HG03558 (cell line): ENCODE measurements around the gene DCST2.

ENCODE experiments used
- ATAC-seq: cut with Tn5 transposase; IDR thresholded peaks from one replicate; pipeline ENCODE4 v1.9.1; 2021; ENCODE audit warnings: moderate number of reproducible peaks; ENCODE audit not compliant: unreplicated experiment; ENCODE audit errors: extremely low read depth

DCST2 gene

DNA sequence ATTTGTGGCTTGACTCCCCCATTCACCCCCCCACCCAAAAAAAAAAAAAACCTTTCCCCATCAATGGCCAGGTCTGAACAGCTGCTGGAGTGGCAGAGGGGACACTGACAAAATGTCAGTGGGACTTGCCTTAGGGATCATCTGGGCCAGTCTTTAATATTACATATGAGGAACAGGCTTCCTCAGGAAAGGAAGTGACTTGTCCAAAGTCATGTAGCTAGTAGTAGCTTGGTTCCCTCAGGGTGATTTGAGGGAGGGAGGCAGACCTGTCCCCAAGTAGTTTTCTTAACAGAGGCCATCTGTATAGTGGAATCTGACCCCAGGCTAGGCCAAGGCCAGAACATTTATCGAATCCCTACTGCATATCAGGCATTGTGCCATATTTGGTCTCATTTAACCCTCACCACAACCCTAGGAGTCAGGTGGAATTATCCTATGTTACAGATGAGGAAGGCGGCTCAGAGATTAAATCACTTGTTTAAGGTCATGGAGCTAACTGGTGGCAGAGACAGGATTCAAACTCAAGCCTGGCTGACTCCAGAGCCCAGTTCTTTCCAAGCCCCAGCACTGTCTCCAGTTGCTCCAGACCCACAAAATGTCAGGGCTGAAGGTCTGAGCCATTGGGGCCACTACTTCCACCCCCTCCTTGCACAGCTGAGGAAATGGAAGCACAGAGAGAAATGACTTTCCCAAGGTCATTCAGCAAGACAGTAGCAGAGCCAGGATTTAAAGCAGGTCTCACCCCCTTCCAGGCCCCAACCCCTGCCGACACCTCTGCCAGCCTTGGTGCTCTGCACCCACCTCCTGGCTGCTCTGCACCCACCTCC, 20.6 kb downstream of the DCST2 start:
- ATAC-seq: no peak

DNA sequence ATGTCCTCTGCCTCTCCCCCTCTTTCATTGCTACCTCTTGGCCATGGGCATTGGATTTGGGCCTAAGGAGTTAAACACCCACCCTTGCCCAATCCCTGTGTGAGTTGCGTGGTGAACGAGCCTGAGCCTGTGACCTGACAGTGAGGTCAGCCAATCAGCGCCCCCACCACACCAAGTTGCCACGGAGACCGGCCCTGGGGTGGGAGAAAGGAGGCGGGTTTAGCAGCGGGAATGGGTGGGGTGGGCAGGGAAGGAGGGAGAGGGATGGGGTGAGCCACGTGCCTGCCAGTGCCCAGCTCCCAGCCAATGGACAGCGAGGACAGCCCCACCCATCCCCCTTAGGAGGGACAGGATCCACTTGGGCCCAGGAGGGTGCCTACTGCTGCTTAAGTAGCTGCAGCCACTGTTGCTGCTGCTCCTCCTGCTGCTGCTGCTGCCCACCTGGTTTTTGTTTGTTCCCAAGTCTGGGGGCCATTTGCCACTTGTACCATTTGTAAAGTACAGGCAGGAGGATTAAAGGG, 21.5 kb downstream of the DCST2 start:
- no peak for ATAC-seq

- ATAC-seq: no peak
Observed at GRCh38 chr1:155011437-155012025, 22.1 kb downstream of the DCST2 start.

DNA sequence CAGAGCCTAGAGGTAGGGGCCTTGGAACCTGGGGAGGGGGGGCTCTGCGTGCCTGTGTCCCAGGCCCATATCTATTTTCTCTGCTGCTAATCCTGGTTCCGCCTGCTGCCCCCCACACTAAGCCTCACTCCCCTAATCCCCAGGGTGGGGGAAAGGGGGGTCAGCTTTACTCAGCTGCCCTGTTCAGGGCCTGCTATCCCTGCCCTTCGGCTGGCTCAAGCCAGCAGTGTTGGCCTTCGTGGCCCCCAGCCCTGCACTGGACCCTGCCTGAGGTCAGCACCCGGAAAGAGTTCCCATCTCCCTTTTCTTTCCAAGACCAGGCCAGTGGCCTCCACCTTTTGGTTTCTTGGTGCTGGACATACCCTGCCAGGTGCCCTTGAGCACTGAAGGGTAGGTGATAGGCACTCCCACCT, 22.6 kb downstream of the DCST2 start:
- ATAC-seq: no peak

GRCh38 chr1:155010211-155010918, 23.2 kb downstream of the DCST2 start:
- no peak for ATAC-seq

DNA sequence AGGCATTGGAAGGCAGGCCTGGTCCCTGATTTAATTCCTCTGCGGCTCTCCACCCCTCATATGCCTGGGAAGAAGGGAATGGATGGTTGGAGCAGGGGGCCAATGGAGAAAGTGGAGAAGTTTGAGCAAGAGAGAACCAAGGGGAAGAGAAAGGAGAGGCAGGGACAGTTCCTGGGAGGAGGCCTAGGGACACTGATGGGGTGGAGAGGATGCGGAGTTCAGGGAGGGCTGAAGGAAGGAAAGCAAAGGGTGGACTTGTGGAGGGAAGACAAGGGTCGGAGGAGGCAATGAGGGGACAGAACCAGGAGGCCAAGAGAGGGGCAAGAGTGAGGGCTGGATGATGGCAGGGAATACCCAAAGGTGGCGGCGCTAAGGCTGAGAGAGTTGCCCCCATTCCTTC, 23.8 kb downstream of the DCST2 start:
- no peak for ATAC-seq

DNA sequence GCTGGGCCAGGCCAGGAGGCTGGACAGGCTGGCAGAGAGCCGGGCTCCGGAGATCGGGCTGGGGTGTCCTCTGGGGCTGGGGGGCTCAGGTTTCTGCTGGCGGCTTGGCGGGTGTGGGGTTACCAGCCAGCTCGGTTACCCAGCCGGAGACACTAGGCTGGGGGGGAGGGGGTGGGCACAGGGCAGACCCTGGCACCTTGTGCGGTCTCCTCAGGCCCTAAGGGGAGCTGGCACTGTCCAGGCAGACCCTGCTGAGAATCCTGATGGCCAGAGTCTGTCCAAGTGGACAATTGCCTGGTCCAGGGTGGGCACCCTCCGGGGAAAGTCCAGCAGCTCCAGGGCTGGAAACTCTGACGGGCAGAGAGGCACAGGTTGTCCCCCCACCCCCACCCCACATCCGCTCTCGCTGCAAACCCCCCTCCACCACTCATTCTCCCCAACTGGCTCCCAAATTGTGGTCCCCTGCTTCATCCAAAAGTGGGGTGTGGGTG, 24.3 kb downstream of the DCST2 start:
- no peak for ATAC-seq

DNA sequence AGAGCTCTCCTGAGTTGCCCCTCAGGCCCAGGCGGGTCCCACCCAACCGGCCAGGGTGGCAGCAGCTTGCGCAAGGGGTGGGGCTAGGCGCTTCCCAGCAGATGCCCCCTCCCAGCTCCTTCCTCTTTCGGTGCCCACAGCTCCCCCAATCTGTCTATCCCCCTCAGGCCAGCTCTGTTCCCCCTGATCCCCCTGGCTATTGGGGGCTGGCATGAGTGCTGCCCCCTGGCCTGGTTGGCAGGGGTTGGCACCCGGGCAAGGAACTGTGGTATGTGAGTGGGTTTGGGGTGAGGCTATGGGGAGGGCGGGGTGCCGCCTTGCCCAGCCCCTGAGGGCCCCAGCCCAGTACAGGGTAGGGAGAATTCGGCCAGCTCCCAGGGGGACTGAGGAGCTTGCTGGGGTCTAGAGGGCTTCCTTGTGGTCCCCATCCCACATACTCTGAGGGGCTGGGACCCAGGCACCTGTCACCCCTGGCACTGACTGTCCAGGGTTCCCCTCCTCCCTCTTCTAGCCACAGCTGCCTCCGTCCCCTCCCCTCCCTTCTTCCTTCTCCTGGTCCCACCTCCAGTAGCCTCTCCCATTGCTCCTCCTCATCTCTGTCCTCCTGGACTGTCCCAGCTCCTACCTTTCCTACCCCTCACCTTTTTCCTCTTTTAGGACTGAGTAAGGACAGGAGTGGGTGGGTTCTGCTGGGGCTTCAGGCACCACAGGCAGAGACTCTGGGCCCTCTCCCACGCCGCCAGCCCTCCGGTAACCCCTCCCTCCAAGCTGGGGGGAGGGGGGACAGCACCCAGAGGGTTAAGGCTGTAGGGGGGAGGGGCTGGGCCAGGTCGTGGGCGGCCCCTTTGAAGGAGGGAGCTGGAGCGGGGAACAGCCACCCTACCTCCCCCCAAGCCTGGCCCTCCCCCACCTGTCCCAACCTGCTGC, 25.3 kb downstream of the DCST2 start:
- no peak for ATAC-seq

- ATAC-seq: no peak
Observed at GRCh38 chr1:155007251-155007828, 26.2 kb downstream of the DCST2 start.

- ATAC-seq: no peak
Observed at GRCh38 chr1:155006601-155007101, 26.9 kb downstream of the DCST2 start.

DNA sequence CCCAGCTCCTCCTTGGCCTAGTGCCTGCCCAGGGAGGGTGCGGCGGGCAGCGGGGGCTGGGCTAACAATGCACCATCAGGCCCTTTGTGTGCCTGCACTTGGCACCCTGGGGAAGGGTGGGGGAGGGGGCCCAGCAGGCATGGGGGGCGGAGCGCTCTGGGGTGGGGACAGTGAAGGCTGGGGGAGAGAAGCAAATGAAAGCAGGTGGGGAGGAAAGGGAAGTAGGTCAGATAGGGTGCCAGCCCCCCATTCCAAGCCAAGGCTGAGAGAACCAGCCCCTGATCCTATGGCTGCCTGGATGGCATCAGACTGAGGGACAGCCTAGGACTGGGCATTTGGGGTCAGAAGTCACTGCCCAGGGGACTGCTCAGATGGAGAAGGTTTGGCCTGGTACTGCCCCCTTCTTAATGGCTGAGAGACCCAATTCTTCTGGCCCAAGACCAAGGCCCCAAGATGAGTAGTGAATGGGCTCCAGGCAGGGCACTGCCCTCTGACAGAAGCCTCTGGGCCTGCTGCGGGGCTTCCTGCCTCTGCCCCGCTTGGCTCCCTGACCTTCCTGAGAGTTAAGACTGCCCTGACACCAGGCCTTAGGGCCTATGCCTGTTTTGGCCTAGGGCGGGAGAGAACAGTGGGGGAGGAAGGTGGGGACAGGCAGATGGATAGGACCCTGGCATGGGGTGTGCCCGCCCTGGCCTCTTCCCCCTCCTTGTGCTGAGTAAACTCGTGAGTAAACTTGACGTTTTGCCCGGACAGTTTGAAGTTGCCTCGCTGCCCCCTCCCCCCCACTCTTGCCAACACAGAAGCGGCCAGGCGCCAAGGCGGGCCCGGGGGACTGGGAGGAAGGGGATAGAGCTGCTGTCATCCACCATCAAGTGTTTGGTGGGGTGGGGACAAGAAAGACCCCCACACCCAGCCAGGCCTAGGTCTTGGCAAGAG, 28.2 kb downstream of the DCST2 start:
- no peak for ATAC-seq

DNA sequence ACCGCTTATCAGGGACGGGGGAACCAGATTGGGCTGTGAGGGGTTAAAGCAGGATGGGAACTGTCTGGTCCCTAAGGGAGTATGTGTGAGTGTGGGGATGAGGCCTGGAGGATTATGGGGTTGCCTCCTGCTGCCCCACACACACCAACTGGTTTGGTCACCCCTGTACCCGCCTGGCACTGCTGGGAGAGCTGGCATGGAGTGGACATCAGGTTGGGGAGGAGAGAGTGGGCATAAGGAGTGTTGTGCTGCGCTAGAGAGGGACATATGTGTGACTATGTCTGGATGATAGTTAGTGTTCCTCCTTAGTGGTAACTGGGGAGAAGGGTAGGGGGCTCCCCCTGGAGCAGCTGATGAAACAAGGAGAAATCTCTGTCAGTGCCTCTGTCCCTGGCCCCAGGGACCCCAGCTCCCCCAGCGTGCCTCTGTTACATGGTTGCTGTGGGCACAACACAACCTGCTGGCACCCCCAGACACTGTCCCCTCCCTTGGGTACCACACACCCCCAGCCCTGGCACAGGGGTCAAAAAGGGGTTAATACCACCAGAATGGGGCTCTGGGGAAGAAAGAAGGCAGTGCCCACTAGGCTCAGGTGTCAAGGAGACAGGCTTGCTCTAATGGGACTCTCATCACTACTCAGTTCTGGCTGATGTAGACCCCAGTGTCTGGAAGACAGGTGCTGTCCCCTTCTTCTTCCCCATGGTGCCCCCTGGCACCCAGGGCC, 29.1 kb downstream of the DCST2 start:
- ATAC-seq: no peak

- no peak for ATAC-seq
Observed at GRCh38 chr1:155003766-155004351, 29.7 kb downstream of the DCST2 start.

GRCh38 chr1:155003227-155003765, 30.3 kb downstream of the DCST2 start:
- ATAC-seq: no peak

- no peak for ATAC-seq
Observed at GRCh38 chr1:155002464-155003226, 30.9 kb downstream of the DCST2 start, which contains the start of gene ZBTB7B. Gene ZBTB7B (plus strand): TSS chr1:155002802. CDS start chr1:155014661, 11,859 bp downstream.
